Small intestine (tissue), 7 donors: ENCODE data around the gene SLC13A4. TPM values are rescaled to one million over a fixed set of nuclear protein-coding genes. Genes with fewer than 3 reads are reported as not detected.
A peak's percentile ranks its signal among the peaks of the same experiment; 100 is the strongest.

Source experiments
- DNase-seq, 2 donors: peaks; one replicate each; pipeline versions ENCODE4 v3.0.0 to v3.0.0-alpha.2; 2013
- FAIRE-seq: peaks from 2 replicates; lab custom pipeline; 2012; peaks lifted over from hg19 to GRCh38; lab: Jason Lieb, UNC
- H3K27ac ChIP-seq, 3 donors: one replicate each; pipeline ENCODE4 v1.5.1; 2013; ENCODE audit warnings: low read length in 2 of 3, mild to moderate bottlenecking in 2 of 3, control low read depth in 1 of 3, inconsistent platforms in 1 of 3, low read depth in 1 of 3, moderate library complexity in 1 of 3
- H3K27me3 ChIP-seq, 3 donors: one replicate each; pipeline ENCODE4 v1.6.1; 2013; ENCODE audit warnings: low read length in 3 of 3, inconsistent platforms in 1 of 3; ENCODE audit not compliant: control insufficient read depth in 3 of 3, insufficient read depth in 3 of 3
- H3K36me3 ChIP-seq, 3 donors: one replicate each; pipeline ENCODE4 v1.6.1; 2013; ENCODE audit warnings: low read length in 3 of 3, inconsistent platforms in 1 of 3, low read depth in 1 of 3, mild to moderate bottlenecking in 1 of 3, moderate library complexity in 1 of 3; ENCODE audit not compliant: control insufficient read depth in 3 of 3, insufficient read depth in 2 of 3
- H3K4me1 ChIP-seq, 3 donors: one replicate each; pipeline ENCODE4 v1.6.1; 2013; ENCODE audit warnings: low read length in 2 of 3, inconsistent platforms in 1 of 3, low read depth in 1 of 3, mild to moderate bottlenecking in 1 of 3, moderate library complexity in 1 of 3; ENCODE audit not compliant: control insufficient read depth in 3 of 3, insufficient read depth in 2 of 3
- H3K4me3 ChIP-seq, 3 donors: one replicate each; pipeline ENCODE4 v1.5.1; 2013; ENCODE audit warnings: low read length in 3 of 3, control low read depth in 1 of 3, inconsistent platforms in 1 of 3, low read depth in 1 of 3, mild to moderate bottlenecking in 1 of 3, moderate library complexity in 1 of 3
- H3K9me3 ChIP-seq, 2 donors: one replicate each; pipeline ENCODE4 v1.6.1; 2013; ENCODE audit warnings: low read depth in 1 of 2, low read length in 1 of 2; ENCODE audit not compliant: control insufficient read depth in 2 of 2, insufficient read depth in 1 of 2
- WGBS, 3 donors: extraction: QIAGEN DNeasy Blood & Tissue Kit; methylation state at CpG; one replicate each; pipeline ENCODE4 v1.1.7; 2013; 5-methylcytosine and 5-hydroxymethylcytosine counted together
- polyA plus RNA-seq, 4 donors: library from polyadenylated mRNA; stranded (reverse) in 3 of 4; unstranded in 1 of 4; fragments of 200-250 nt in 3 of 4; fragments of 120-200 nt in 1 of 4; gene quantifications; one replicate each; pipeline versions ENCODE4 v1.2.1 to v1.2.3, GENCODE V29; 2013
- donor health status: healthy with polysubstance abuse.
- donor health status: control.
- donor health status: control.
- donor health status: Bipolar disorder and iron deficiency.
- donor health status: healthy.

SLC13A4 gene
- polyA plus RNA-seq, 4 donors, result 0.04 to 0.56 TPM; not detected in 2

- Histone ChIP-seq H3K36me3 (peaks cover 0 to 2% (median 0%) of the 10 kb centered on the region in 3 donors), H3K27me3 (no peaks in the 10 kb centered on the region), H3K27ac (no peak overlapping the region), H3K4me3 (no peak overlapping the region), H3K9me3 (peaks cover 0 to 8% of the 10 kb centered on the region in 2 donors), H3K4me1 (peaks cover 0 to 9% (median 0%) of the 10 kb centered on the region in 3 donors)
- WGBS, 3 donors, result 68 to 90% (median 69%) methylated on average over 3 of the region's 3 CpGs
- FAIRE-seq (no peak), DNase-seq (no peak)
Measured at GRCh38 chr7:135665042-135665441, 62.9 kb downstream of the SLC13A4 start.

GRCh38 chr7:135664046-135664589 lies 63.9 kb downstream of the SLC13A4 start:
- no peak for FAIRE-seq
- DNase-seq, result peak in 1 of 2 donors; percentile 28
- 63 to 69% (median 65%) methylated on average over 3 of the region's 3 CpGs for WGBS, 3 donors
- H3K4me3 ChIP-seq, result no peak overlapping the region
- H3K27ac ChIP-seq, result no peak overlapping the region
- peaks cover 0 to 8% of the 10 kb centered on the region in 2 donors for H3K9me3 ChIP-seq
- peaks cover 0 to 2% (median 0%) of the 10 kb centered on the region in 3 donors for H3K36me3 ChIP-seq
- H3K4me1 ChIP-seq, result peaks cover 0 to 9% (median 0%) of the 10 kb centered on the region in 3 donors
- no peaks in the 10 kb centered on the region for H3K27me3 ChIP-seq

- Histone ChIP-seq H3K9me3 (no peaks in the 10 kb centered on the region), H3K27me3 (no peaks in the 10 kb centered on the region), H3K4me1 (peaks cover 0 to 9% (median 0%) of the 10 kb centered on the region in 3 donors), H3K4me3 (peak within 1 kb of the TSS; percentile 92 to 97 (median 93)), H3K36me3 (peaks cover 0 to 2% (median 0%) of the 10 kb centered on the region in 3 donors), H3K27ac (peak within 1 kb of the TSS; percentile 82 to 96 (median 90))
- FAIRE-seq (no peak), DNase-seq (peak; percentile 92 to 97)
- WGBS, 3 donors, result 0 to 1% (median 0%) methylated on average over 57 to 60 of the region's 60 CpGs
Measured at GRCh38 chr7:135662373-135663114, 65.4 kb downstream of the SLC13A4 start, which contains the start of gene STMP1. STMP1 (plus strand) TSS chr7:135662514.

GRCh38 chr7:135662123-135662372 lies 65.9 kb downstream of the SLC13A4 start:
- peak overlapping the region in 2 of 3 donors; percentile 93 to 97 for H3K4me3 ChIP-seq
- 4 to 10% (median 8%) methylated on average over 17 of the region's 17 CpGs for WGBS, 3 donors
- H3K4me1 ChIP-seq, result peaks cover 0 to 9% (median 0%) of the 10 kb centered on the region in 3 donors

GRCh38 chr7:135661311-135662122 lies 66.5 kb downstream of the SLC13A4 start:
- 37 to 65% (median 43%) methylated on average over 14 of the region's 14 CpGs for WGBS, 3 donors
- Histone ChIP-seq H3K9me3 (no peaks in the 10 kb centered on the region), H3K27ac (peak overlapping the region; percentile 25 to 90 (median 86)), H3K4me3 (peak overlapping the region in 2 of 3 donors; percentile 93 to 97), H3K4me1 (peaks cover 0 to 9% (median 0%) of the 10 kb centered on the region in 3 donors), H3K36me3 (peaks cover 0 to 2% (median 0%) of the 10 kb centered on the region in 3 donors), H3K27me3 (no peaks in the 10 kb centered on the region)
- DNase-seq (peak; percentile 38 to 81), FAIRE-seq (no peak)

More at GRCh38 chr7:135662123-135662372, 65.9 kb downstream of the SLC13A4 start:
- FAIRE-seq (no peak), DNase-seq (no peak)
- Histone ChIP-seq H3K27ac (peak overlapping the region; percentile 25 to 90 (median 86)), H3K9me3 (no peaks in the 10 kb centered on the region), H3K27me3 (no peaks in the 10 kb centered on the region), H3K36me3 (peaks cover 0 to 2% (median 0%) of the 10 kb centered on the region in 3 donors)

GRCh38 chr7:135659159-135659846 lies 68.7 kb downstream of the SLC13A4 start:
- Histone ChIP-seq H3K4me1 (peaks cover 0 to 9% (median 0%) of the 10 kb centered on the region in 3 donors), H3K27ac (no peak overlapping the region), H3K9me3 (no peaks in the 10 kb centered on the region), H3K4me3 (no peak overlapping the region), H3K27me3 (no peaks in the 10 kb centered on the region), H3K36me3 (peaks cover 0 to 2% (median 0%) of the 10 kb centered on the region in 3 donors)
- WGBS, 3 donors, result 78 to 87% (median 80%) methylated on average over 9 of the region's 9 CpGs
- FAIRE-seq (no peak), DNase-seq (no peak)

- FAIRE-seq (no peak), DNase-seq (no peak)
- Histone ChIP-seq H3K9me3 (no peaks in the 10 kb centered on the region), H3K36me3 (peaks cover 0 to 2% (median 0%) of the 10 kb centered on the region in 3 donors), H3K27ac (no peak overlapping the region), H3K4me1 (peaks cover 0 to 9% (median 0%) of the 10 kb centered on the region in 3 donors), H3K4me3 (no peak overlapping the region), H3K27me3 (no peaks in the 10 kb centered on the region)
- 89 to 91% (median 89%) methylated on average over 5 of the region's 5 CpGs for WGBS, 3 donors
Measured at GRCh38 chr7:135658564-135658963, 69.4 kb downstream of the SLC13A4 start.
